Measurements from ENCODE around the gene MYO18B.

- no peak for TF ChIP-seq CTCF (IDR thresholded peaks at IDR 0.05; ENCODE audit: insufficient read depth, low read depth, low read length)
- no peak for TF ChIP-seq EZH2 (IDR thresholded peaks at IDR 0.05; ENCODE audit: insufficient read depth, low read length)
These were observed 230.4 kb downstream of the MYO18B start for GRCh38 chr22:25972397-25972796.

Measured in astrocyte (in vitro differentiated cells and primary cell).